PC-3 (cell line): ENCODE data around the gene HLTF. TPM values are rescaled to one million over a fixed set of nuclear protein-coding genes. Genes with fewer than 3 reads are reported as not detected.

ENCODE experiments used
- ATAC-seq: fragments of 200-7000 bp; cut with Tn5 transposase; 2 replicates; pipeline ENCODE4 v1.9.1; 2020; ENCODE audit warnings: mild to moderate bottlenecking, moderate library complexity
- BruUV-seq: library from RNA; stranded (reverse); fragments of 400-500 nt; replicated peaks from 2 replicates; lab custom pipeline; 2021; lab: Mats Ljungman, UMichigan
- CTCF ChIA-PET: fragments of 300-600 bp; sonication (Branson Sonifier 250); formaldehyde crosslinking; loops from one replicate; lab custom pipeline; 2022; ENCODE audit warnings: antibody characterized with exemption; lab: Charles Lee
- POLR2A ChIA-PET: fragments of 300-600 bp; sonication (Branson Sonifier 250); formaldehyde crosslinking; loops from one replicate; lab custom pipeline; 2022; ENCODE audit warnings: antibody characterized with exemption; ENCODE audit not compliant: unreplicated experiment; lab: Charles Lee
- DNase-seq: peaks from one replicate; pipeline ENCODE4 v3.0.0-alpha.2; 2015
- H2AFZ ChIP-seq: fragments of 300-600 bp; sonication (generic); 2 replicates; pipeline ENCODE4 v1.6.0; 2016; ENCODE audit warnings: antibody characterized with exemption, low read length
- H3F3A ChIP-seq: fragments of 300-600 bp; sonication (generic); one replicate; pipeline ENCODE4 v1.6.0; 2017; ENCODE audit warnings: antibody characterized with exemption, low read length, control low read depth, mild to moderate bottlenecking; ENCODE audit not compliant: unreplicated experiment
- H3K27ac ChIP-seq: fragments of 300-600 bp; sonication (generic); 2 replicates; pipeline ENCODE4 v1.5.1; 2016; ENCODE audit warnings: mild to moderate bottlenecking, low read length
- H3K27me3 ChIP-seq: fragments of 300-600 bp; sonication (generic); 2 replicates; pipeline ENCODE4 v1.6.1; 2016; ENCODE audit warnings: low read length, mixed read lengths
- H3K36me3 ChIP-seq: fragments of 300-600 bp; sonication (generic); 2 replicates; pipeline ENCODE4 v1.6.1; 2016; ENCODE audit warnings: low read depth, mixed run types, low read length, mixed read lengths
- H3K4me1 ChIP-seq: fragments of 300-600 bp; sonication (generic); 2 replicates; pipeline ENCODE4 v1.5.1; 2016; ENCODE audit warnings: low read length; ENCODE audit not compliant: insufficient read depth
- H3K4me2 ChIP-seq: fragments of 300-600 bp; sonication (generic); 2 replicates; pipeline ENCODE4 v1.6.0; 2016; ENCODE audit warnings: low read length
- H3K4me3 ChIP-seq: fragments of 300-600 bp; sonication (generic); 2 replicates; pipeline ENCODE4 v1.5.1; 2016; ENCODE audit warnings: mild to moderate bottlenecking, low read length, mixed read lengths
- H3K79me2 ChIP-seq: fragments of 300-600 bp; sonication (generic); 2 replicates; pipeline ENCODE4 v1.6.1; 2017; ENCODE audit warnings: low read length, mixed read lengths
- H3K9ac ChIP-seq: fragments of 300-600 bp; sonication (generic); 2 replicates; pipeline ENCODE4 v1.6.0; 2016; ENCODE audit warnings: mild to moderate bottlenecking, low read length
- H3K9me2 ChIP-seq: fragments of 300-600 bp; sonication (generic); replicated peaks from 2 replicates; pipeline ENCODE4 v1.6.1; 2016; ENCODE audit warnings: mixed run types, low read length, mixed read lengths
- H3K9me3 ChIP-seq: fragments of 300-600 bp; sonication (generic); 2 replicates; pipeline ENCODE4 v1.6.1; 2016; ENCODE audit warnings: low read length, mixed read lengths
- H4K20me1 ChIP-seq: fragments of 300-600 bp; sonication (generic); 2 replicates; pipeline ENCODE4 v1.6.1; 2016; ENCODE audit warnings: low read length, mixed read lengths
- EZH2 ChIP-seq: fragments of 300-600 bp; sonication (generic); IDR thresholded peaks from one replicate; pipeline ENCODE4 v1.6.1; 2017; ENCODE audit warnings: antibody characterized with exemption, mild to moderate bottlenecking, low read length; ENCODE audit not compliant: unreplicated experiment
- EZH2phosphoT487 ChIP-seq: fragments of 300-600 bp; sonication (generic); IDR thresholded peaks from 2 replicates; pipeline ENCODE4 v1.6.1; 2018; ENCODE audit warnings: mild to moderate bottlenecking, antibody characterized with exemption, low read length, borderline replicate concordance
- intact Hi-C: fragments of 100-400 bp; cut with micrococcal nuclease; formaldehyde crosslinking; loops from 2 replicates; pipeline ENCODE4 v1.9.0; 2023
- total RNA-seq: library from RNA; depleted of rRNA; stranded (reverse); fragments of >200 nt; gene quantifications from 2 replicates; pipeline ENCODE4 v1.2.3, GENCODE V29; 2014
- TF ChIP-seq, protein P1 (sequence below): fragments of 300-600 bp; sonication (generic); conservative IDR thresholded peaks from 2 replicates; pipeline ENCODE4 v1.5.1; 2017; ENCODE audit warnings: antibody characterized with exemption, low read depth, mild to moderate bottlenecking, low read length

Gene HLTF
- total RNA-seq, 1 experiment from 2014 or later = 43.3 TPM

DNA sequence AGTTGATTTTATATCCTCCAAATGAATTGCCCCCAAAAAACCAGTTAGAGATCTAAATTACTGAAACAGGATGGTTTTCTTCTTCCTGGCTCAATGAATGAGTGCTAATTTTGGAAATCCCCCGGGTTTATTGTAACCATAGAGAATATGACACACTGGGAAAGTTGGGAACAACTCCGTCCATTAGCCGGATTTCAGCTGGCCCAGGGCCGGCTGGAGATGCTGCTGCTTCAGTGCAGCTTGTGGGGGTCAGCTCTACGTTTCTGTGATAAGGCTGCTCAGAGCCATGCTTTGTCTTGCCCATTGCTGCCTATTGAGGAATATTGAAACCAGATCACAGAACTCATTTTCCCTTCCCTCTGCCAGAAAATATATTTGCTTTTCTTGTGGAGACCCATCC lies 74.7 kb downstream of the HLTF start:
- no peak overlapping the region for H3K4me3 ChIP-seq
- intact Hi-C loops = no loop called here
- ChIA-PET POLR2A (interaction anchor here (0.6 kb wide), 1 partner anchor 547 kb away, joined by 4 read pairs; no protein-coding TSS in a partner anchor), CTCF (no interaction called here)
- no peak overlapping the region for H3K27ac ChIP-seq
- H3K27me3 ChIP-seq = no peaks in the 10 kb centered on the region
- no peaks in the 10 kb centered on the region for H3K9me2 ChIP-seq
- no peak for ATAC-seq
- no peak for TF ChIP-seq EZH2phosphoT487
- no peak for TF ChIP-seq EZH2
- TF ChIP-seq, protein P1, sequence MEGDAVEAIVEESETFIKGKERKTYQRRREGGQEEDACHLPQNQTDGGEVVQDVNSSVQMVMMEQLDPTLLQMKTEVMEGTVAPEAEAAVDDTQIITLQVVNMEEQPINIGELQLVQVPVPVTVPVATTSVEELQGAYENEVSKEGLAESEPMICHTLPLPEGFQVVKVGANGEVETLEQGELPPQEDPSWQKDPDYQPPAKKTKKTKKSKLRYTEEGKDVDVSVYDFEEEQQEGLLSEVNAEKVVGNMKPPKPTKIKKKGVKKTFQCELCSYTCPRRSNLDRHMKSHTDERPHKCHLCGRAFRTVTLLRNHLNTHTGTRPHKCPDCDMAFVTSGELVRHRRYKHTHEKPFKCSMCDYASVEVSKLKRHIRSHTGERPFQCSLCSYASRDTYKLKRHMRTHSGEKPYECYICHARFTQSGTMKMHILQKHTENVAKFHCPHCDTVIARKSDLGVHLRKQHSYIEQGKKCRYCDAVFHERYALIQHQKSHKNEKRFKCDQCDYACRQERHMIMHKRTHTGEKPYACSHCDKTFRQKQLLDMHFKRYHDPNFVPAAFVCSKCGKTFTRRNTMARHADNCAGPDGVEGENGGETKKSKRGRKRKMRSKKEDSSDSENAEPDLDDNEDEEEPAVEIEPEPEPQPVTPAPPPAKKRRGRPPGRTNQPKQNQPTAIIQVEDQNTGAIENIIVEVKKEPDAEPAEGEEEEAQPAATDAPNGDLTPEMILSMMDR = no peak
- no peaks in the 10 kb centered on the region for H4K20me1 ChIP-seq
- no peak overlapping the region for H3K9ac ChIP-seq
- H2AFZ ChIP-seq = no peak overlapping the region
- H3K4me2 ChIP-seq = no peak overlapping the region
- no peaks in the 10 kb centered on the region for H3K79me2 ChIP-seq
- no peak for DNase-seq
- no peaks in the 10 kb centered on the region; the same call in 1 of the 2 replicates for H3K4me1 ChIP-seq
- no TSS peak for BruUV-seq
- H3F3A ChIP-seq = no peaks in the 10 kb centered on the region
- peaks cover 13% of the 10 kb centered on the region; the same call in 1 of the 2 replicates for H3K36me3 ChIP-seq
- H3K9me3 ChIP-seq = no peaks in the 10 kb centered on the region

- BruUV-seq = no TSS peak
- ChIA-PET CTCF (no interaction called here), POLR2A (no interaction called here)
- Histone ChIP-seq H3K79me2 (no peaks in the 10 kb centered on the region), H3F3A (no peaks in the 10 kb centered on the region), H3K4me2 (no peak overlapping the region), H3K9me2 (no peaks in the 10 kb centered on the region), H3K27ac (no peak overlapping the region), H4K20me1 (no peaks in the 10 kb centered on the region), H3K36me3 (peaks cover 13% of the 10 kb centered on the region; the same call in 1 of the 2 replicates), H3K9me3 (no peaks in the 10 kb centered on the region), H2AFZ (no peak overlapping the region), H3K27me3 (no peaks in the 10 kb centered on the region), H3K4me1 (no peaks in the 10 kb centered on the region; the same call in 1 of the 2 replicates), H3K4me3 (no peak overlapping the region), H3K9ac (no peak overlapping the region)
- TF ChIP-seq EZH2phosphoT487 (no peak), EZH2 (no peak)
- TF ChIP-seq, protein P1 = no peak
- no peak for DNase-seq
- no peak for ATAC-seq
- intact Hi-C loops = no loop called here
These were observed 75.4 kb downstream of the HLTF start for GRCh38 chr3:149010966-149011365.

DNA sequence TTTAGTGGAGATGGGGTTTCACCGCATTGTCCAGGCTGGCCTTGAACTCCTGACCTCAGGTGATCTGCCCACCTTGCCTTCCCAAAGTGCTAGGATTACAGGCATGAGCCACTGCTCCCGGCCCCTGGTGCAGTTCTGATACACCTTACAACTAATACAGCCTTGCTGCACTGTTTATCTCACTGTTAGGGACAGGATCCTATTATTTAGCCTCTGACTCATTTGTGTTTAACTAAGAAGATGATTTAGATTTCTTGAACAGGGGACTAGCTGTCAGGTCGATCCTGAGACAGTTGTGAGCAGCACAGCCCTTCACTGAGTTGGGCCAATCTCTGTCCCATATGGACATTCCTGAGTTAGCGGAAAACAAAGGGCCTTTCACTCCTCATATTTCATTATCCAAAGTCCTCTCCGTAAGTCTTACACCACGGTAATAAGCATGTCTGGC lies 75.8 kb downstream of the HLTF start:
- Histone ChIP-seq H3F3A (no peaks in the 10 kb centered on the region), H3K4me1 (peaks cover 2% of the 10 kb centered on the region), H3K4me2 (no peak overlapping the region), H3K27me3 (no peaks in the 10 kb centered on the region), H3K79me2 (no peaks in the 10 kb centered on the region), H2AFZ (no peak overlapping the region), H4K20me1 (no peaks in the 10 kb centered on the region), H3K4me3 (no peak overlapping the region), H3K9ac (no peak overlapping the region), H3K9me3 (no peaks in the 10 kb centered on the region), H3K9me2 (no peaks in the 10 kb centered on the region), H3K27ac (no peak overlapping the region), H3K36me3 (peaks cover 13% of the 10 kb centered on the region; the same call in 1 of the 2 replicates)
- ChIA-PET POLR2A (no interaction called here), CTCF (no interaction called here)
- ATAC-seq = peak; percentile 92
- TF ChIP-seq, protein P1 = no peak
- no peak for TF ChIP-seq EZH2phosphoT487
- no TSS peak for BruUV-seq
- intact Hi-C loops = no loop called here
- DNase-seq = peak; percentile 26
